Effector memory CD8-positive, alpha-beta T cell (primary cell): Measurements from ENCODE around the gene TYSND1.

Experiments
- ATAC-seq: fragments of 150-1000 bp; cut with Tn5 transposase; replicated peaks from 2 replicates; pipeline ENCODE4 v1.10.0; 2021; ENCODE audit warnings: mild to moderate bottlenecking, moderate library complexity
- DNase-seq, 3 experiments: peaks; one replicate each; pipeline ENCODE4 v3.0.0; 2021
- H3K27ac Mint-ChIP-seq, 2 donors: one replicate each; pipeline ENCODE4 v1.8.0; 2022; ENCODE audit warnings: mild to moderate bottlenecking in 2 of 2, mixed read lengths in 2 of 2, moderate library complexity in 2 of 2
- H3K27me3 Mint-ChIP-seq, 2 donors: one replicate each; pipeline ENCODE4 v1.8.0; 2022; ENCODE audit warnings: mixed read lengths in 2 of 2
- H3K36me3 Mint-ChIP-seq: one replicate; pipeline ENCODE4 v1.8.0; 2022; ENCODE audit warnings: mild to moderate bottlenecking, moderate library complexity, mixed read lengths; ENCODE audit not compliant: insufficient read depth
- H3K4me1 Mint-ChIP-seq, 2 donors: one replicate each; pipeline ENCODE4 v1.8.0; 2022; ENCODE audit warnings: low read depth in 2 of 2, mixed read lengths in 2 of 2
- H3K4me3 Mint-ChIP-seq, 2 donors: one replicate each; pipeline ENCODE4 v1.8.0; 2022; ENCODE audit warnings: mild to moderate bottlenecking in 2 of 2, mixed read lengths in 2 of 2, moderate library complexity in 2 of 2
- H3K9me3 Mint-ChIP-seq, 2 donors: one replicate each; pipeline ENCODE4 v1.8.0; 2022; ENCODE audit warnings: mixed read lengths in 2 of 2

Gene TYSND1

GRCh38 chr10:70137927-70138883 lies 8.3 kb downstream of the TYSND1 start:
- peak overlapping the region; percentile 30 to 86 for H3K27ac Mint-ChIP-seq
- no peaks in the 10 kb centered on the region for H3K9me3 Mint-ChIP-seq
- peaks cover 10% of the 10 kb centered on the region for H3K36me3 Mint-ChIP-seq
- ATAC-seq, result no peak
- DNase-seq, result no peak
- no peaks in the 10 kb centered on the region for H3K27me3 Mint-ChIP-seq
- H3K4me3 Mint-ChIP-seq, result no peak overlapping the region
- H3K4me1 Mint-ChIP-seq, result peaks cover 20 to 30% of the 10 kb centered on the region in 2 donors

GRCh38 chr10:70137135-70137534 lies 9.4 kb downstream of the TYSND1 start:
- DNase-seq (no peak), ATAC-seq (no peak)
- H3K27me3 Mint-ChIP-seq, result no peaks in the 10 kb centered on the region
- H3K4me3 Mint-ChIP-seq, result no peak overlapping the region
- H3K36me3 Mint-ChIP-seq, result peaks cover 18% of the 10 kb centered on the region
- no peaks in the 10 kb centered on the region for H3K9me3 Mint-ChIP-seq
- H3K27ac Mint-ChIP-seq, result no peak overlapping the region
- peaks cover 20 to 34% of the 10 kb centered on the region in 2 donors for H3K4me1 Mint-ChIP-seq

GRCh38 chr10:70135684-70136083 lies 10.8 kb downstream of the TYSND1 start:
- Mint-ChIP-seq H3K4me3 (no peak overlapping the region), H3K4me1 (peaks cover 24 to 45% of the 10 kb centered on the region in 2 donors), H3K36me3 (peaks cover 22% of the 10 kb centered on the region), H3K27ac (no peak overlapping the region), H3K9me3 (no peaks in the 10 kb centered on the region), H3K27me3 (no peaks in the 10 kb centered on the region)
- ATAC-seq, result no peak
- DNase-seq, result no peak

GRCh38 chr10:70135046-70135445 lies 11.5 kb downstream of the TYSND1 start:
- ATAC-seq, result no peak
- no peaks in the 10 kb centered on the region for H3K9me3 Mint-ChIP-seq
- H3K27ac Mint-ChIP-seq, result peak overlapping the region in 1 of 2 donors; percentile 53
- H3K27me3 Mint-ChIP-seq, result no peaks in the 10 kb centered on the region
- peaks cover 22% of the 10 kb centered on the region for H3K36me3 Mint-ChIP-seq
- H3K4me3 Mint-ChIP-seq, result no peak overlapping the region
- peaks cover 24 to 47% of the 10 kb centered on the region in 2 donors for H3K4me1 Mint-ChIP-seq
- no peak for DNase-seq

- H3K4me1 Mint-ChIP-seq, result peaks cover 20 to 39% of the 10 kb centered on the region in 2 donors
- no peaks in the 10 kb centered on the region for H3K9me3 Mint-ChIP-seq
- peaks cover 12% of the 10 kb centered on the region for H3K36me3 Mint-ChIP-seq
- peak within 1 kb of the TSS; percentile 92 to 95 for H3K27ac Mint-ChIP-seq
- H3K27me3 Mint-ChIP-seq, result no peaks in the 10 kb centered on the region
- DNase-seq (peak; percentile 27 to 40 (median 31)), ATAC-seq (peak; percentile 92)
- H3K4me3 Mint-ChIP-seq, result peak within 1 kb of the TSS; percentile 86 to 88
Measured at GRCh38 chr10:70132098-70133029, 14.1 kb downstream of the TYSND1 start, which contains the start of gene AIFM2. Gene AIFM2, minus strand, starts transcription at chr10:70132825. Its CDS starts 8,741 bp downstream, at chr10:70124084.

- DNase-seq (no peak), ATAC-seq (no peak)
- peak overlapping the region; percentile 86 to 88 for H3K4me3 Mint-ChIP-seq
- H3K27ac Mint-ChIP-seq, result peak overlapping the region in 1 of 2 donors; percentile 95
- peaks cover 17 to 36% of the 10 kb centered on the region in 2 donors for H3K4me1 Mint-ChIP-seq
- no peaks in the 10 kb centered on the region for H3K9me3 Mint-ChIP-seq
- H3K36me3 Mint-ChIP-seq, result peaks cover 12% of the 10 kb centered on the region
- H3K27me3 Mint-ChIP-seq, result no peaks in the 10 kb centered on the region
Measured at GRCh38 chr10:70131560-70131937, 15.0 kb downstream of the TYSND1 start.

- no peak overlapping the region for H3K27ac Mint-ChIP-seq
- DNase-seq, result no peak
- H3K36me3 Mint-ChIP-seq, result peaks cover 12% of the 10 kb centered on the region
- H3K4me3 Mint-ChIP-seq, result no peak overlapping the region
- no peaks in the 10 kb centered on the region for H3K9me3 Mint-ChIP-seq
- no peak for ATAC-seq
- no peaks in the 10 kb centered on the region for H3K27me3 Mint-ChIP-seq
- peaks cover 17 to 36% of the 10 kb centered on the region in 2 donors for H3K4me1 Mint-ChIP-seq
Measured at GRCh38 chr10:70130878-70131559, 15.5 kb downstream of the TYSND1 start.

GRCh38 chr10:70126700-70127395 lies 19.7 kb downstream of the TYSND1 start:
- Mint-ChIP-seq H3K4me1 (peaks cover 3 to 17% of the 10 kb centered on the region in 2 donors), H3K4me3 (no peak overlapping the region), H3K27ac (peak overlapping the region in 1 of 2 donors; percentile 26), H3K36me3 (peaks cover under 1% of the 10 kb centered on the region), H3K27me3 (no peaks in the 10 kb centered on the region), H3K9me3 (no peaks in the 10 kb centered on the region)
- no peak for ATAC-seq
- DNase-seq, result no peak

GRCh38 chr10:70125918-70126552 lies 20.5 kb downstream of the TYSND1 start:
- DNase-seq (no peak), ATAC-seq (no peak)
- Mint-ChIP-seq H3K27ac (no peak overlapping the region), H3K4me1 (peaks cover 0 to 12% of the 10 kb centered on the region in 2 donors), H3K9me3 (no peaks in the 10 kb centered on the region), H3K4me3 (no peak overlapping the region), H3K36me3 (no peaks in the 10 kb centered on the region), H3K27me3 (no peaks in the 10 kb centered on the region)

GRCh38 chr10:70124918-70125317 lies 21.6 kb downstream of the TYSND1 start:
- DNase-seq, result no peak
- H3K4me1 Mint-ChIP-seq, result peaks cover 0 to 3% of the 10 kb centered on the region in 2 donors
- H3K9me3 Mint-ChIP-seq, result no peaks in the 10 kb centered on the region
- H3K4me3 Mint-ChIP-seq, result no peak overlapping the region
- no peaks in the 10 kb centered on the region for H3K27me3 Mint-ChIP-seq
- no peaks in the 10 kb centered on the region for H3K36me3 Mint-ChIP-seq
- no peak for ATAC-seq
- H3K27ac Mint-ChIP-seq, result no peak overlapping the region

GRCh38 chr10:70124415-70124814 lies 22.1 kb downstream of the TYSND1 start:
- Mint-ChIP-seq H3K4me1 (peaks cover 0 to 3% of the 10 kb centered on the region in 2 donors), H3K27me3 (no peaks in the 10 kb centered on the region), H3K9me3 (no peaks in the 10 kb centered on the region), H3K4me3 (no peak overlapping the region), H3K27ac (no peak overlapping the region), H3K36me3 (no peaks in the 10 kb centered on the region)
- DNase-seq, result no peak
- ATAC-seq, result no peak

GRCh38 chr10:70123817-70124216 lies 22.7 kb downstream of the TYSND1 start:
- Mint-ChIP-seq H3K36me3 (no peaks in the 10 kb centered on the region), H3K27ac (no peak overlapping the region), H3K4me3 (no peak overlapping the region), H3K9me3 (no peaks in the 10 kb centered on the region), H3K4me1 (peaks cover 0 to 3% of the 10 kb centered on the region in 2 donors), H3K27me3 (no peaks in the 10 kb centered on the region)
- DNase-seq, result no peak
- ATAC-seq, result no peak
